GM18520 (cell line): Measurements from ENCODE around the gene MRRF.
"Not testable (repeated sequence)": the region's sequence is repeated elsewhere in the genome, so short reads cannot be mapped to it uniquely, and the experiment has no call there.

Experiments used
- ATAC-seq: cut with Tn5 transposase; IDR thresholded peaks from one replicate; pipeline ENCODE4 v1.9.1; 2021; ENCODE audit not compliant: unreplicated experiment

MRRF gene

GRCh38 chr9:122274055-122274454 lies 9.4 kb downstream of the MRRF start:
- ATAC-seq = no peak

DNA sequence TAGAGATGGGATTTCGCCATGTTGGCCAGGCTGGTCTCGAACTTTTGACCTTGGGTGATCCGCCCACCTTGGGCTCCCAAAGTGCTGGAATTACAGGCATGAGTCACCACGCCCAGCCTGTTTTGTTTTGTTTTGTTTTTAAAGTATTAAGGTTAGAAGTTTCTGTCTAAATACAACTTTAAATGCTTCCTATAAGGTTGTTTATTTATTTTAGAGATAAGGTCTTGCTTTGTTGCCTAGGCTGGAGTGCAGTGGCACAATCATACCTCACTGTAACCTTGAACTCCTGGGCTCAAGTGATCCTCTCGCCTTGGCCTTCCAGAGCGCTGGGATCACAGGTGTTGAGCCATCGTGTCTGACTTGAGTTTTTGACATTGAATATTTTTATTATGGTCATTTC lies 11.4 kb downstream of the MRRF start:
- no peak for ATAC-seq

DNA sequence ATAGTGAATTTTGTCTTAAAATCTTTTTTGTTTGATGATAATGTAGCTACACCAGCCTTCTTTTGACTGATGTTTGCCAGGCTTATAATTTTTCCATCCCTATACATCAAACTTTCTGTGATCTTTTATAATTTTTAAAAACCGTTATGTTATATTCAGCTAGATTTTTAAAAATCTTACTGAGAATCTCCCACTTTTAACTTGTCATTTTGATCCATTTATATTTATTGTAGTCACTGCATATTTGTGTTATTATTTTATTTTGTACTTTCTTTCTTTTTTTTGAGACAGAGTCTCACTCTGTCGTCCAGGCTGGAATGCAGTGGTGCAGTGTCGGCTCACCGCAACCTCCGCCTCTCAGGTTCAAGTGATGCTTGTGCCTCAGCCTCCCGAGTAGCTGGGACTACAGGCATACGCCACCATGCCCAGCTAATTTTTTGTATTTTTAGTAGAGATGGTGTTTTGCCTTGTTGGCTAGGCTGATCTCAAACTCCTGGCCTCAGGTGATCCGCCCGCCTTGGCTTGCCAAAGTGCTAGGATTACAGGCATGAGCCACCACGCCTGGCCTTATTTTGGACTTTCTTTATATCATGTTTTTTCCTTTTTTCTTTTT lies 12.7 kb downstream of the MRRF start:
- ATAC-seq = no peak

DNA sequence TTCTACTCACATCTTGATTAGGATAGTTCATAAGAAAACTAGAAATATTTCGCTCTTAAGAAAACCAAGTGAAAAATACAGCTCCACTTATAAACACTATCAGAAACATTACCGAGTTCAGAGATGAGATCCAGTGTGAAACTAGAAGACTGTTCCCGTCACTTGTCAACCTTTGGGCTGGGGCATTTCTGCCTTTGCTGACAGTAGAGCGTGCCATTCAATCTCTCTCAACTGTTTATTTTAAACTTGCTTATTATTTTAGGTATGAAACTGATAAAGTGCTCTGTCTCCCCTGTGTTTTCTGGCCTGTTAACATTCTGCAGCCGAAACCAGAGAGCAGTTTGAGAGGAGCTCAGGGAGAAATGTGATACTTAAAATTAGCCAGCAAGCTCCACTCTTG lies 16.7 kb downstream of the MRRF start:
- no peak for ATAC-seq

DNA sequence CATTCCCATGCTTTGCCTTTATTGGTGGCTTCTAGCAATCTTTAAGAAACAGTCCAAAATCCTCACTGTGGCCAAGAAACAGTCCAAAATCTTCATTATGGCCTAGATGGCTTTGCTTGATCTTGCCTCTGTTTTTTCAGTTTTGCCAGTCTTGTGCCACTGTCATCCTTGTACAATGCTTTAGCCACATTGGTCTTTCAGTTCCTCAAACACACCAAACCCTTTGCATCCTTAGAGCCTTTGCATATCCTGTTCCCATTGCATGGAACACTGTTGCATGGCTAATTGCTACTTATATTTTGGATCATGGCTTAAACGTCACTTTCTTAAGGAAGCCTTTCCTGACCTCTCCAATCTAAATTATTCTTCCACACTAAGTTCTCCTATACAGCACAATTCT lies 22.1 kb downstream of the MRRF start:
- ATAC-seq = no peak

- ATAC-seq = no peak
Observed at GRCh38 chr9:122287214-122287720, 22.6 kb downstream of the MRRF start.

DNA sequence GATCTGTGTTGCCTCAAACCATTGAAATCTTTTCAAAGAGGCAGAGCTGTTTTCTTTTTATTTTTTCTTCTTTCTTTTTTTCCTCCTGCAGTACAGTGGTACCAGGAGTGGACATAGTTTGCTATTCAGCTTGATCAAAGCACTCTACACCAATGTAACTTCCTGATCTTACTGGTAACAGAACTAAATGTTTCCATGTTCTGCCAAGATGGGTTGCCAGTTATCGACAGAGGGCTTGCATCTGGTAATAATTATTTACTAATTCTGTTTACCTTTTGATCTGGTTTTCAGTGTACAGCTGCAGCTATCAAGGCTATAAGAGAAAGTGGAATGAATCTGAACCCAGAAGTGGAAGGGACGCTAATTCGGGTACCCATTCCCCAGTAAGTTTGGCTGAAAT lies 26.8 kb downstream of the MRRF start:
- ATAC-seq = no peak

DNA sequence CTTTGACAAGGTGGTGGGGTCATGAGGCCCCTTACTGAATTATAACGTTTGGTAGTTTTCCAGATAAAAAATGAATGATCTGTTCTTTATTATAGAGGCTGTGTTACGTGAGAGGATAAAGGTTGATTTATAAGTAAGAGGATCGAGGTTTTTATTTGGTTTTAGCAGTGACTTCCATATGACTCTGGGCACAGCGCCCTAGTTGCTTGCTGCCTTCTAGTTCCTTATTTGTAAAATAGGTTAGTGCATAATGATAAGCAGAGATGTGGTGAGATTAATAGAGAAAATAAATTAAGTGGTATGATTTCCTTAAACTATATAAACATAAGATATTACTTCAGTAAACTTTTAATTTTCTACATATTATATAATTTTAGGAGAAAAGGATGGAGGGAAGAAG lies 29.8 kb downstream of the MRRF start:
- no peak for ATAC-seq

DNA sequence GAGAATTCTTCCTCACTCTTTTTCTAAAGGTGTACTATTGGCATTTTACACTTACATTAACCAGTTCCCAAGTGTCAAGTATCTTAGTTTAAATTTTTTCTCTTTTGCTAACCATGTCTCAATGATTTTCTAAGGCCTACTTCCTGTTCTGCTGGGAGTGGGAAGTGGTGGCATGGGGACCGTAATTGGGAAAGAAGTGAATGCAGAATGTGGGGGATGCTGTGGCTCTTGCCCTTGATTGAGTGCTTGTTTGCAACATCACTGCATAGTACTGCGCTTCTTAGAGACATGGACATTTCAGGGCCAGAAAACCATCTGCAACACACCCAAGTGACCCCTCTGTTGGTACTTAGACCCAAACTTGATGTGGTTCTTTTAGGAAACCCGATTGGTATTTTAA lies 32.8 kb downstream of the MRRF start:
- ATAC-seq = no peak

- no peak for ATAC-seq
Observed at GRCh38 chr9:122302237-122303093, 37.8 kb downstream of the MRRF start.

- no peak for ATAC-seq
Observed at GRCh38 chr9:122307061-122307460, 42.4 kb downstream of the MRRF start.

DNA sequence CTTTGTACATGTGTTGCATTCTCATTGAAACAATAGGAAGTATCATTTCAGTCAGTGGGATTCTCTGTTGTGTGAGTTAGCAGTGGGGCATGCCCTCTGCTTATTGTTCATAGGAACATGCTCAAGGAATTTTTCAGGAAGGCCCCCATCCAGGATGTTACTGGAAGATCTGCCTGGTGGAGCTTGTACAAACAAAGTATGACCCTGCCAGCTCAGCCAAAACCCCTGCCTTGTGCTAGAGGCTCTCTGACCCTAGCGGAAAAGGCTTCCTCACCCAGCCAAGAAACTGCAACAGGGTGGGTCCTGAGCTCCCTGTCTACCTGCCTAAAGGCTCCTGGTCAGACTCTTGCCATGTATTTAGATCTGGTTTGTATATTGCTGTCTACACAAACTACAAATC lies 43.2 kb downstream of the MRRF start:
- no peak for ATAC-seq

DNA sequence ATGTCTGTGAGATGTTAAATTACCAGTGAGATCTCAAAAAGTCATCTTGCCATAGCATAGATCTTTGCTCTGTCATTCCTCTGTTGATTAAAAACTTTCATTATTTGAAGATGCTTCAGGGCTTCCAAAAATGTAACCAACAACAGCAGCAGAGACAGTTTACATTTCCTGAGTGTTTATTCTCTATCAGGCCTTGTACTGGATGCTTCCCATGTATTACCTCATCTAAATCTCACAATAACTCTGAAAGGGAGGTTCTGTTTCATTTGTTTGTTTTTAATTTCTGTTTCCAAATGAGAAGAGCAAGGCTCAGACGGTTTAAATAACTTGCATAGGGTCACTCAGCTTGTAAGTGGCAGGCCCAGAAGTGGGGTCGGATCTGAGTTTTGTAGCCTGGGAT lies 45.2 kb downstream of the MRRF start:
- ATAC-seq = no peak

DNA sequence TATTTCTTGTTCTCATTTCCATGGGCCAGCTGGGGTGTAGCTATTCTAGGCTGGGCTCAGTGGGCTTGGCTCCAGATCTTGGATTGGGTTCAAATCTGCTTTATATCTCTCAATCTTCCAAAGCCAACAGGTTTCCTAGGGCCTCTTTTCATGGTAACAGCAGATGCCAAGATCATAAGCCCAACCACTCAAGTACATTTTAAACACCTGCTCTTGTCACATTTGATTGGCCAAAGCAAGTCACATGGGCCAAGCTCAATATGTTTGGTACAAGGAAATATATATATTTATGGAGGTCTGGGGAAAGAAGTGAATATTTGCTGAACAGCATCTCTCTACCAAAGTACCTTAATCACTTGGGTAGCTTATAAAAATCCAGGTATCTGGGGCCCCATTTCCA lies 49.5 kb downstream of the MRRF start:
- no peak for ATAC-seq

DNA sequence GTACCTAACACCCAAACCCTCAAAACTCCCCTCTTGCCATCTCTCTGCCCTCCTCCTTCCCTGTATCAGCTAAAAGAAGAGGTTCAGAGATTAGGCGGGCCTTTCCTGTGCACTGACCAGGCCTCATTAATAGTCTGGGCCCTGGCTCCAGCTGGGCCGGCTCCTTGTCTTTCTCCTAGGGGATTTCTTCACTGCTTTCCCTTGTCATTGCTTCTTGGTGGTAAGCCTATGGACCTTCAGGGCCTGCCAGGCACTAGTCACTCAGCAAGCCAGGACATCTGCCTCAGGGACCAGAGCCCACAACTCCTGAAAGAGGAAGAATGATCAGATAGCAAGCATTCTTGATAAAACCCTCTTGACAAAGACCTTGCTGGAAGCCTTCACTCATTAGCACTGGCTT lies 50.9 kb downstream of the MRRF start:
- no peak for ATAC-seq

- no peak for ATAC-seq
Observed at GRCh38 chr9:122318284-122318683, 53.6 kb downstream of the MRRF start.

GRCh38 chr9:122320413-122320881 lies 55.8 kb downstream of the MRRF start:
- no peak for ATAC-seq

GRCh38 chr9:122322553-122322952 lies 57.9 kb downstream of the MRRF start:
- no peak for ATAC-seq

GRCh38 chr9:122324665-122325064 lies 60.0 kb downstream of the MRRF start:
- not testable (repeated sequence) for ATAC-seq

DNA sequence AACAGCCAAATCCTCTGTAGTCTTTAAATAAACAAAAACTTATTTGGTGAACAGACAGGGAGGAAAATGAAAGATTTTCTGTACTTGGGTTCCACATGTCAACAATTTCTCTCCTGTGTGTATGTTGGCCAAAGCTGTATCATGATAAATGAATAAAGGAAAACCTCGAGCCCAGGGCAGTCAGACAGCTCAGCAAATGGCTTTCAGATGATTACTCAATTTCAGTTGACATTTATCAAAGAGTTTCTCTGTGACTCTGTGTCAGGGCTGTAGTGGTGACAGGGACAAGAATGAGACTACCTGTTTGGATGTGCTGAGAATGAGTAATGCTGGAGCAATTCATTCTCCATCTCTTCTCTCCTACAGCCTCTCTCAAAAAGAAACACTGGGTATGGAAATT lies 60.4 kb downstream of the MRRF start:
- no peak for ATAC-seq

GRCh38 chr9:122327175-122327574 lies 62.5 kb downstream of the MRRF start:
- no peak for ATAC-seq

GRCh38 chr9:122329597-122329996 lies 64.9 kb downstream of the MRRF start:
- no peak for ATAC-seq
